HG03175 (cell line): ENCODE measurements around the gene CRLF2.
A peak's percentile ranks its signal among the peaks of the same experiment; 100 is the strongest.
"Not testable (repeated sequence)": the region's sequence is repeated elsewhere in the genome, so short reads cannot be mapped to it uniquely, and the experiment has no call there.

Experiments
- ATAC-seq: cut with Tn5 transposase; IDR thresholded peaks from one replicate; pipeline ENCODE4 v1.9.1; 2021; ENCODE audit warnings: mild to moderate bottlenecking, moderate library complexity; ENCODE audit not compliant: unreplicated experiment

The CRLF2 gene

GRCh38 chrX:1169189-1169588, 43.3 kb downstream of the CRLF2 start:
- ATAC-seq: no peak

GRCh38 chrX:1167918-1168481, 44.4 kb downstream of the CRLF2 start:
- ATAC-seq: no peak

- no peak for ATAC-seq
These were observed 45.0 kb downstream of the CRLF2 start for GRCh38 chrX:1167466-1167865.

DNA sequence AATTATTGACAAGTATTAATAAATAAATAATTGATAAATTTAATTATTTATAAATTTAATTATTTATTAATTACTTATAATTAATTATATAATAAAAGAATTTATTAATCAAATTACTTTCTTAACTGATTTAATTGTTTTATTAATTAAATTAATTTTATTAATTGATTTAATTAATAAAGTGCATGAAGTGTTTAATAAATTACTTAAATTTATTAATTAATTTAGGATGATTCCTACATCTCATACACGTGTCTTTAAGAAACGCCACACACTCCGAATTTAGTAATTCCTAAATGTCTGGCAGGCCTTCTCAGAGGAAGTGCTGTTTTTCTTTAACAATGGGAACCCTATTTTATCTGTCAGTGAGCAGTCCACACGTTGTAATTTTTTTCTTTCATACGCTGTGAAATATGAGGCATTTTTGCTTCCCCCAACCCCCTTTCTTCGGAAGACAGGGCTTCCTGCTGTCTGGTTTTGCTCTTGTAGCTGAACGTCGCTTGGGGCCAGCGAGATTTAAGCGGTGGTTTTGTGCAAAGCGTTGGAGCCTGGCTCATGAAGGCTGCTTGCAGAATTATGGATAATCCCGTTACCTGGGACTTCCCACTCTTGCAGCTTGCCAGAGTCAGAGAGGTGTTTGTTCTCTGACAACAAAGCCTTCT, 46.8 kb downstream of the CRLF2 start:
- ATAC-seq: no peak

DNA sequence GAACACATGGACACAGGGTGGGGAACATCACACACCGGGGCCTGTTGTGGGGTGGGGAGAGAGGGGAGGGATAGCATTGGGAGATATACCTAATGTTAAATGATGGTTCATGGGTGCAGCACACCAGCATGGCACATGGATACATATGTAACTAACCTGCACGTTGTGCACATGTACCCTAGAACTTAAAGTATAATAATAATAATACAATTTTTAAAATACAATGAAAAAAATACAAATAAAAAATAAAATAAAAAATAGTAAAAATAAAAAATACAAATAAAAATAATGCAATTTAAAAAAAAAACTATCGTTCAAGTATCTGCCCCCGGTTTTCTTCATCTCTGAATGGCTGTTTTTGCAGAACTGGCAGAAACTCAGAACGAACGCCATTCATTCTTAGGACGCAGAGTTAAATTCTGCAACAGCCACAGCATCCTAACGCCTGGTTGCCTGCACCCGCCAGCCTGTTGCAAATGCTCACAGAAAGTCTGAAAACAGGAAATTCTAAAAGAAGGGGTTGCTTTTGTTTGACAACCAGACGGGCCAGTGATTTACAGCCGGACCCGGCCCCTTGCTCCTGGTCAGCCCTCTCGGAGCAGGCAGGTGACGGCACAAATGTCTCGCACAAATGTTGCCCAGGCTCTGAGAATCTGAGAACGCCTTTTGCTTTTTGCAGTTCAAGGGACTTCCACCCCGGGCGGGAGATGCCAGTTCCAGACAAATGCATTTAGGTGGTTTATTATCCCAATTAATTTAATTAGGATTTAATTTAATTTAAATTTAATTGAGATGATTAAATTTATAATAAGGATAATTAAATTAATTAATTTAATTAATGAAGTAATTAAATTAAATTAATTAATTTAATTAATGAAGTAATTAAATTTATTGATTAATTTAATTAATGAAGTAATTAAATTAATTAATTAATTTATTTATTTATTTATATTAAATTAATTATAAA, 47.8 kb downstream of the CRLF2 start:
- peak; percentile 55 for ATAC-seq

DNA sequence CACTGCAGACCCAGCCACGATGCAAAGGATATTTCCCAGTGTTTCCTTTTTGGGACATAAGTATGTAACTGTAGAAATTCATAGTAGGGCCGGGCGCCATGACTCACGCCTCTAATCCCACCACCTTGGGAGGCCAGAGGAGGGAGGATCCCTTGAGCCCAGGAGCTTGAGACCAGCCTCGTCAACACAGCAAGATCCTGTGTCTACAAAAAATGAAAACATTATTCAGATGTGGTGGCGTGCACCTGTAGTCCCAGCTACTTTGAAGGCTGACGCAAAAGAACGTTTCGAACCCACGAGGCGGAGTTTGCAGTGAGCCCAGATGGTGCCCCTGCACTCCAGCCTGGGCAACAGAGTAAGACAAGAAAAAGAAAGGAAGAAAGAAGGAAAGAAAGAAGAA, 49.2 kb downstream of the CRLF2 start:
- no peak for ATAC-seq

DNA sequence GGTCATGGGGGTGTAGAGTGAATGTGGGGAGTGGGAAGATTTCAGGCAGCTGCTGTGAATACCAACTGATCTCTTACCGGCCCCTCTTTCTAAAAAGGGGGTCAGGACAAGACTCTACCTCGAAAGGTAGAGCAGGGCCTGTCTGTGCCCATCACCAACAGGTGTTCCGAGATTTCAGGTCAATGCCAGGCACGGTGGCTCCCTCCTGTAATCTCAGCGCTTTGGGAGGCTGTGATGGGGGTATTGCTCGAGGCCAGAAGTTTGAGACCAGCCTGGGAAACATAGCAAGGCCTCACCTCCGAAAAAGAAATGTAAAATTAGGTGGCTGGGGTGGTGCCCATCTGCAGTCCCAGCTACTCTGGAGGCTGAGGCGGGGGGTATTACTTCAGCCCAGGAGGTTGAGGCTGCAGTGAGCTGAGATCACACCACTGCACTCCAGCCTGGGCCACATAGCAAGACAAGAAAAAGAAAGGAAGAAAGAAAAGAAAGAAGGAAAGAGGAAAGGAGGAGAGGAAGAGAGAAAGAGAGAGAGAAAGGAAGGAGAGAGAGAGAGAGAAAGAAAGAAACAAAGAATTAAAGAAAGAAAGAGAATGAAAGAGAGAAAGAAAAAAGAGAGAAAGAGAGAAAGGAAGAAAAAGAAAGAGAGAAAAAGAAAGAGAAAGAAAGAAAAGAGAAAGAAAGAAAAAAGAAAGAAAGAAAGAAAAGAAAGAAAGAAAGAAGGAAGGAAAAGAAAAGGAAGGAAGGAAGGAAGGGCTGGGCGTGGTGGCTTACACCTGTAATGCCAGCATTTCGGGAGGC, 50.1 kb downstream of the CRLF2 start:
- no peak for ATAC-seq

DNA sequence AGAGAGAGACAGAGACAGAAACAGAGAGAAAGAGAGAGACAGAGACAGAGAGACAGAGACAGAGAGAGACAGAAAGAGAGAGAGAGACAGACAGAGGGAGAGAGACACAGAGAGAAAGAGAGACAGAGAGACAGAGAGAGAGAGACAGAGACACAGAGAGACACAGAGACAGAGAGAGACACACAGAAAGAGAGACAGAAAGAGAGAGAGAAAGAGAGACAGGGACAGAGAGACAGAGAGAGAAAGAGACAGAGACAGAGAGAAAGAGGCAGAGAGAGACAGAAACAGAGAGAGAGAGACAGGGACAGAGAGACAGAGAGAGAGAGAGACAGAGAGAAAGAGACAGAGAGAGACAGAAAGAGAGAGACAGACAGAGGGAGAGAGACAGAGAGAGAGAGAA, 52.9 kb downstream of the CRLF2 start:
- no peak for ATAC-seq

GRCh38 chrX:1156681-1157455, 55.6 kb downstream of the CRLF2 start:
- ATAC-seq: not testable (repeated sequence)

GRCh38 chrX:1153940-1154339, 58.5 kb downstream of the CRLF2 start:
- ATAC-seq: no peak

DNA sequence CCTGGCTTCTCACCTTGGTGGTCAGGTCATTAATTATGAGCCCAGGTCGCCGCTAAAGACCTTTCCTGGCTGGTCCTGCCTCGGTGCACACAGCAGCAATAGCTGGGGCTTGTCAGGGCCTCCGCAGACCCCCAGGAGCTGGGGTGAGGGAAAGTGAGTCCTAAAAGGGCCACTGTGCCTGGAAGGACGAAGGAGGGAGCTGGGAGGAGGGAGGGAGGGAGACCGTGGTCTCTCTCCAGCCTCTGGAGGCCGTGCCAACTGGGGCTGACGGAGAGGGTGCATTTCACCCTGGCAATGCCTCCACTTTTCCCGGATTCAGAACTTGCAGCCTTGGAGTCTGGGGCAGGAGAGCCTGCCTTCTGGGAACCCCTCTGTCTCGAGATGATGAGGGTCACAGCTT, 60.4 kb downstream of the CRLF2 start:
- no peak for ATAC-seq

DNA sequence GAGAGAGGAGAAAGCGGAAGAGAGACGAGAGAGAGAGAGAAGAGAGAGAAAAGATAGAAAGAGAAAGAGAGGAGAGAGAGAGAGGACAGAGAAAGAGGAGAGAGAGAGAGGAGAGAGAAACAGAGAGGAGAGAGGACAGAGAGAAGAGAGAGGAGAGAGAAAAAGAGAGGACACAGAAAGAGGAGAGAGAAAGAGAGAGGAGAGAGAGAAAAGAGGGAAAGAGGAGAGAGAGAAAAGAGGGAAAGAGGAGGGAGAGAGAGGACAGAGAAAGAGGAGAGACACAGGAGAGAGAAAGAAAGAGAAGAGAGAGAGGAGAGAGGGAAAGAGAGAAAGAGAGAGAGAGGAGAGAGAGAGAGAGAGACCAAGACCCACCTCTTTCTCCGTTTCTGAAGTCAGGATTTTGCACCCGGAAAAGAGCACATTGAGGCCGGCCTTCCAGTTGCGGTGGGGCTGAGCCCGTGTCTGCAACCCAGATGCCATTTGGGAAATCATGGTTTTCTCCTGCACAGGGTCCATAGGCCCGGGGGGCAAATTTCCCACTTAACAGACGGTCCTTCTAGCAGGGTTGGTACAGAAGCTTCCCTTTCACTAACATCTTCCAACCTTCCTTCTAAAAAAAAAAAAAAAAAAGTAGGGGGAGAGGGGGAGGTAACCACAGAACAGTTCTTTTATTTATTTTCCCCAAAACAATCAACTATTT, 60.9 kb downstream of the CRLF2 start:
- ATAC-seq: no peak

DNA sequence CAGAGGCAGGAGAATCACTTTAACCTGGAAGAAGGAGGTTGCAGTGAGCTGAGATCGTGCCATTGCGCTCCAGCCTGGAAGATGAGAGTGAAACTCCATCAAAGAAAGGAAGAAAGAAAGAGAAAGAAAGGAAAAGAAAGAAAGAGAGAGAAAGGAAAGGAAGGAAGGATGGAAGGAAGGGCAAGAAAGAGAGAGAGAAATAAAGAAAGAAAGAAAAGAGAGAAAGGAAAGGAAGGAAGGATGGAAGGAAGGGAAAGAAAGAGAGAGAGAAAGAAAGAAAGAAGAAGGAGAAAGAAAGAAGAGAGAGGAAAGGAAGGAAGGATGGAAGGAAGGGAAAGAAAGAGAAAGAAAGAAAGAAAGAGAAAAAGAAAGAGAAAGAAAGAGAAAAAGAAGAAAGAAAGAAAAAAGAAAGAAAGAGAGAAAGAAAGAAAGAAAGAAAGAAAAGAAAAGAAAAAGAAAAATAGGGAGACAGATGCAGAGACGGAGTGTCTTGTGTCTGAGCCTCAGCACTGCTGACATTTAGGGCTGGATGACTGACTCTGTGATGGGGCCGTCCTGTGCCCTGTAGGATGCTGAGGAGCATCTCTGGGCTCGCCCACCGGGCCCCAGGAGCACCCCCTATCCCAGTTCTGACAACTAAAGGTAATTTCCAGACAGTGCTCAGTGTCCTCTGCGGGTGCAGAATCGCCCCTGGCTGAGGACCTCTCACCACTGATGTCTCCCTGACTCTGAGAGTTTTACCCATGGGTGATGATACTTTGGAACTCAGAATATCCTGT, 61.7 kb downstream of the CRLF2 start:
- ATAC-seq: no peak

DNA sequence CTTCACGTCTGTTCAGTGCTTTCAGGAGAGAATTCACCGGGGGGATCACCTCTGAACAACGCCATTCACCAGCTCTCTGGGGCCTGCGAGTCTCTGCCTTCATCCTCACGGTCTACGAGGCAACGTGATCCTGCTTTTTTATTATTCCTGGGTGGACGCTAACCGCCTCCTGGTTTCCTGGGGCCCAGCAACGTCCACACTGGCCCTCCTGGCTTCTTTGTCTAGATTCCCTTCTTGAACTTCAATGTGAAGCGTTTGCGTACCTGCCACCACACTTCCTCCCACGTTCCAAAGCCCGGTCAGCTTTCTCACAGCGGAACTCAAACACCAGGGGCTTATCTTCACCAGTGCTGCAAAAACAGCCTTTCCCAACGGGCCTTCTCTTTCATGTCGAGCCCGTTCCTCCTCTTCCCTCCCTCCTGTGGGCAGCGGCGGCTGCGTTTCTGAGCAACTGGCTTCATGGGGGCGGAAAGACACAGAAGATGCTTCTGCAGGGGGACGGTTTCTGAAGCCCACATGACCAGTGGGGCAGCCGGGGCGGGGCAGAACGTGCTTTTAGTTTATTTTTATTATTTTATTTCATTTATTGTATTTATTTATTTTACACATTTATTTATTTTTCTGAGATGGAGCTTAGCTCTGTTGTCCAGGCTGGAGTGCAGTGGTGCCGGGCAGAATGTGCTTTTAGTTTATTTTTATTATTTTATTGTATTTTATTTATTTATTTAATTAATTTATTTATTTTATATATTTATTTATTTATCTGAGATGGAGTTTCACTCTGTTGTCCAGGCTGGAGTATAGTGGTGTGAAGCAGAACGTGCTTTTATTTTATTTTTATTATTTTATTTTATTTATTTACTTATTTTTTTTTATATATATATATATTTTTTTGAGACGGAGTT, 64.6 kb downstream of the CRLF2 start:
- ATAC-seq: no peak

DNA sequence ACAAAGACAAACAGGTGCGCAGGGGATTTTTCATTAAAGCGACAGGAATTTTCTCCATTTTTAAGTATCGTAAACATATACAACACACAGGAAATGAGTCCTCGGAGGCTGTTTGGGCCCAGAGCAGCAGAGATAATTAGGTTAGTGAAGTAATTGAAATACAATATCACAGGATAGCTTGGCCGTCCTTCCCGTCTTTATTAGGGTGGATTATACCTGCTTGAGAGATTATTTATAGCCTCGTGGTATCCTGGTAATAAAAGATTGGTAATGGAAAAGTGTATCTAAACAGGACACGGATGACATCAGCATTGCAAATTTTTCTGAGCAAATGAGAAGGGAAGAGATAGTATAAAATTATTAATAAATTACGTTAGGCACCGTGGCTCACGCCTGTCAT, 68.2 kb downstream of the CRLF2 start:
- ATAC-seq: no peak
